ENCODE data around the gene NIPAL4.

- no peak for TF ChIP-seq CTCF (IDR thresholded peaks at IDR 0.05; ENCODE audit: borderline replicate concordance, extremely low read depth, low read length, poor library complexity, severe bottlenecking)
- no peak for TF ChIP-seq EZH2 (IDR thresholded peaks at IDR 0.05; ENCODE audit: borderline replicate concordance, low read depth, low read length, severe bottlenecking)
Measured at GRCh38 chr5:157492886-157493285, 32.9 kb downstream of the NIPAL4 start.

Measured in DND-41 (cell line).